SKM-1 treated with dmso at 0.1 percent for 144 hours (cell line): ENCODE measurements around the gene DRAM1.
"Not testable (repeated sequence)": the region's sequence is repeated elsewhere in the genome, so short reads cannot be mapped to it uniquely, and the experiment has no call there.

Experiments
- DNase-seq: peaks from one replicate; lab custom pipeline; 2025; ENCODE audit not compliant: unreplicated experiment; lab: John Stamatoyannopoulos, UW

DRAM1 gene

GRCh38 chr12:101901777-101902176, 24.4 kb downstream of the DRAM1 start:
- no peak for DNase-seq

- DNase-seq: no peak
Measured at GRCh38 chr12:101902641-101903040, 25.3 kb downstream of the DRAM1 start.

DNA sequence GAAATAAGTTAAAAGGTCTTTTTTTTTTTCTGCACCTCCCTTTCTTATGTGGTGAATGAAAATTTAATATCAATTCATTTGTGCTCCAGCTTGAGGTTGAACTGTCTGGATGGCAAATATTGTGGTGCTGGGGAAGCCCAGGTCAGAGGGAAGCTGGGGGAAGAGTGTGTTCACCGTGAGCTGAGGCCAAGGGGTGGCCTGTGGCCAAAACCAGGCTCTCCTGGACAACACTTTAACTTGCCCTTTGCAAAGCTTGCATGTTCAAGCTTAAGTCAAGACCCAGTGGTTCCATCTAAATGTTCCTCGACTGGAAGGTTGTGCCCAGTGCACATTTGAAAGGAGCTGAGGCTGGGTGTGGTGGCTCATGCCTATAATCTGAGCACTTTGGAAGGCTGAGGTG, 28.8 kb downstream of the DRAM1 start:
- DNase-seq: no peak

- DNase-seq: no peak
Measured at GRCh38 chr12:101908395-101908794, 31.0 kb downstream of the DRAM1 start.

DNA sequence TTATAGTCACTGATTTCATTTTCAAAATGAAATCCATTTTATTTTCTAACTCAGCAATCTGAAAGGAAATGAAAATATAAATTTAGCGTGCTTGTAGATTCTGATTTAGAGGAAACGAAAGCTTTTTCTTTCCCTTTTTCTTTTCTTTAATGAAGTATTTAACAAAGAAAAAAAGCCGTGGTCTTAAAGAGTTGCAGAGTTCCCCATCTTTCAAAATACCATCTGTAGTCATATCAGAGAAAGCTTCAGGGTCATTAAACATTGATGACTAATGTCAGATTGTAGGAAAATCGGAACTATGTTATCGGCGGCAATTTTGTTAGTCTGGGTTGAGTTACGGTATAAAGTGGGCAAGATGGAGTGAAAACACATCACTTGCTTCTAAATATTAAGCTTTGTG, 32.3 kb downstream of the DRAM1 start:
- DNase-seq: no peak

GRCh38 chr12:101915841-101916240, 38.5 kb downstream of the DRAM1 start:
- DNase-seq: no peak

GRCh38 chr12:101918805-101919204, 41.4 kb downstream of the DRAM1 start:
- DNase-seq: not testable (repeated sequence)

- no peak for DNase-seq
Measured at GRCh38 chr12:101919447-101919846, 42.1 kb downstream of the DRAM1 start.

- DNase-seq: no peak
Measured at GRCh38 chr12:101920906-101921305, 43.5 kb downstream of the DRAM1 start.

- DNase-seq: no peak
Measured at GRCh38 chr12:101923045-101923718, 45.8 kb downstream of the DRAM1 start.

- no peak for DNase-seq
Measured at GRCh38 chr12:101924618-101925017, 47.2 kb downstream of the DRAM1 start.

GRCh38 chr12:101925361-101925760, 48.0 kb downstream of the DRAM1 start:
- peak; percentile 53 for DNase-seq

GRCh38 chr12:101925935-101926334, 48.6 kb downstream of the DRAM1 start:
- peak; percentile 11 for DNase-seq

- no peak for DNase-seq
Measured at GRCh38 chr12:101927036-101927435, 49.7 kb downstream of the DRAM1 start.

- DNase-seq: peak; percentile 40
Measured at GRCh38 chr12:101927999-101928398, 50.6 kb downstream of the DRAM1 start.

DNA sequence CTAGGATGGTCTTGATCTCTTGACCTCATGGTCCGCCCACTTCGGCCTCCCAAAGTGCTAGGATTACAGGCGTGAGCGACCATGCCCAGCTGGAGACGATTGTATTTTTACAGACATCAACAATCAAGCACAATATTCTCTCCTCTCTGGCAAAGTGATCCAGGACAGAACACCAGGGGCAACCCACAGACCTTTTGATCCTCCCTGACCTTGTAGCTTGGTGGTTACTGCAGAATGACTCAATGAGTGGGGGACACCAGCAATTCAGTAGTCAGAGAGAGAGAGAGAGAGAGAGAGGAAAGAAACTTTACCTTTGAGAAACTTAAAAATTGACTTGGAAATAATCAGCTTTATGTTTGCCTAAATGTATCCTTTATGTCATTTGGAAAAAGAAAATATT, 51.2 kb downstream of the DRAM1 start:
- DNase-seq: no peak

GRCh38 chr12:101929365-101930041, 52.1 kb downstream of the DRAM1 start:
- DNase-seq: no peak

DNA sequence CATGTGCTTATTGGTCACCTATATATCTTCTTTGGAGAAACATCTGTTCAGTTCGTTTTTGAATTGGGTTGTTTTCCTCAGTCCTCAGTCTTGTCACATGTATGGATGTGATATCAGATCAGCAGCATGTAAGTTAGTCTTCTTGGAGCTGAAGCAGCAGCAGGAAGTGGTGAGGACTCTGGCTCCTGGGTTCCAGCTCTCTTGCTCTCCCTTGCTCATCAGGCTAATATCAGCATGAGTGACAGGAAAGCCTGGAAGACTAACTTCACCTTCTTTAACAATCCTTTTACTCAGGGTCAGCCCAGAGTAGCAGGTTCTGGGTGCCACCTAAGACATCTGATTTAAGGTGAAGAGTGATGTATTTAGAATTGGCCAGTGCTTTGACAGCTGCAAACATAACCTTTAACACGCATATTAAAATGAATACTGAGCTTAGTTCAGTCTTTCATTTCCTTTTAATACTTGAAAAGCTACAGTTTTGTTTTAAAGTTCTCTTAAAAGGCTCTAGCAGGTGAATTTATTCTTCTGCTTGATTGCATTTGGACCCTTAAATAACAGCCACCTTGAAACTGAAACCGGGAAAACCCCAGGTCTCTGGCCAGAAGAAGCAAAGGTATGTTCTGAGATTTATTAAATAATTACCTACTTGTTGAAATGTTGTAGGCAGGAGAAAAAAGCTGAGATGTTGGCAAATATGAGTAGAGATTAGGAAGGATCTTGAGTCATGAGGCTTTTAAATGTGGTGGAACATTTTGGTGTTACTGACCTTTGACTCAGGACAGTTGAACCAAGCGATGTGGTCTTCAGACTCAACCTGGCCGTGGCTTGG, 54.3 kb downstream of the DRAM1 start:
- no peak for DNase-seq

DNA sequence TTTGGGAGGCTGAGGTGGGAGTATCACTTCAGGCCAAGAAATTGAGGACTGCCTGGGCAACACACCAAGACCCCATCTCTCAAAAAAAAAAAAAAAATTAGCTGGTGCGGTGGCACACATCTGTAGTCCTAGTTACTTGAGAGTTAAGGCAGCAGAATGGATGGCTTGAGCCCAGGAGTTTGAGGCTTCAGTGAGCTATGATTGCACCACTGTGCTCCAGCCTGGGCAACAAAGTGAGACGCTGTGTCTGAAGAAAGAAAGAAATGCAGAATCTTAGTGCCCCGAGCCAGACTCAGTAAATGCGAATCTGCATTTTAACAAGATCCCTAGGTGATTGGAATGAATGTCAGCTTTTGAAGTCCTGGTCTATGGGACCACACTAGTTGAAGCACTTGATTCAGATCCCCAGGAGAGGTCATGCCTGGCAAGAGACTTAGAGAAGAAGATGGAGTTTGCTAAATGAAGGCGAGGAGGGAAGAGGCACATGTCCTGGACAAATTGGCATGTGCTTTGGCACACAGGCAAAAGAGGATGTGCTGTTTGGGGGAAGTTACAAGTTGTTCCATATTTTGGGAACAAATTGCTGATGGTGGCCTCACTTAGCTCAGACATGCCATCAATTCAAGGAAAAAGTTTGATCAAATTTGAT, 56.6 kb downstream of the DRAM1 start:
- no peak for DNase-seq

DNA sequence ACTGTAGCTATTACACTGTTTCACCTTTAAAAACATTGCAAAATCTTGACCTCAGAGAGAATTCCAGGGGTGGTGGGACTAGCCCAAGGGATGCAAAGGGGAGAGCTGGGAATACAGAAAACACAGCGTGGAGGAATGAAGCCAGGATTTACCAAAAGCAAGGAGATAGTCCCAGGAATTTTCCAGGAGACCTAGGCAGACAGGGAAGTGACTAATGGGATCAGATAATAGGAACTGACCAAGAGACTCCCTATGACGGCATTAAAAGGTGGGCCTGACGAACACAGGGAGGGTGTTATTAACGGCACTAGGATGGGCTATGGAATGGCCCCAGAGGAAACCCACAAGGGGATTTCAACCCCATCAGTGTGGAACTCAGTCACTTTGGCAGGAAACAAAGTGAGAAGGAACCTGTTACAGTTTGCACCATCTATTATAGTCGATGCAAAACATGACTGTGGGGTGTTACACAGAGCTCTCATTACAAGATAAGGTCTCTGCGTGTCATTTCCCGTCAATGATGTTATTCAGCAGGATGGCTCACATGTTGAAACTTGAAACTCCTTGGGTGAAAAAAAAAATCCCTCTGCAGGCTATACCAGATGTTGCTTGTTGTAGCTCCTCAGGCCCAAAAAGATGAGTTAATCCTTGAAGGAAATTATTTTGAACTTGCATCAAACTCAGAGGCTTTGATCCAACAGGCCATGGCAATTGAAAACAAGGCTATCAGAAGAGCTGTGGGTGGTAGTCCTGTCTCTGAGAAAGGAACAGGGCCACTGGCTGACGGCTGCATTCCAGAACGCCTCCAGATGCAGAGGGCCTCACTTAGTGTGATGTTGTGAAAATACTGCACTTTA, 58.7 kb downstream of the DRAM1 start:
- DNase-seq: no peak

- no peak for DNase-seq
Measured at GRCh38 chr12:101939306-101939705, 61.9 kb downstream of the DRAM1 start.
